ENCODE results near the gene GTF3C1.

GRCh38 chr16:27482397-27483087, 67.2 kb downstream of the GTF3C1 start:
- TF ChIP-seq CTCF (IDR thresholded peaks at IDR 0.05) (no peak), POLR2A (IDR thresholded peaks at IDR 0.05) (no peak)
